HG02763 (cell line): Measurements from ENCODE around the gene CDK12.

Experiments
- ATAC-seq: cut with Tn5 transposase; IDR thresholded peaks from one replicate; pipeline ENCODE4 v1.9.1; 2021; ENCODE audit warnings: mild to moderate bottlenecking, moderate library complexity; ENCODE audit not compliant: unreplicated experiment

CDK12 gene

GRCh38 chr17:39579318-39580081 lies 118.2 kb downstream of the CDK12 start:
- no peak for ATAC-seq

- ATAC-seq: no peak
These were observed 118.8 kb downstream of the CDK12 start for GRCh38 chr17:39580082-39580468.

- ATAC-seq: no peak
These were observed 119.9 kb downstream of the CDK12 start for GRCh38 chr17:39581071-39581758.

GRCh38 chr17:39581759-39582085 lies 120.4 kb downstream of the CDK12 start:
- ATAC-seq: no peak

- no peak for ATAC-seq
These were observed 121.4 kb downstream of the CDK12 start for GRCh38 chr17:39582658-39583057.
